Neural cell (in vitro differentiated cells): ENCODE data around the gene OBSL1. TPM values are rescaled to one million over a fixed set of nuclear protein-coding genes. Genes with fewer than 3 reads are reported as not detected.

Experiments
- H2AFZ ChIP-seq: fragments of 200-600, 300-800 bp; sonication (generic), shearing (Covaris generic); 2 replicates; pipeline ENCODE4 v1.6.0; 2014; ENCODE audit warnings: low read depth, mild to moderate bottlenecking, antibody characterized with exemption, low read length, moderate library complexity
- H3F3A ChIP-seq: fragments of 200-600 bp; shearing (Covaris generic); 2 replicates; pipeline ENCODE4 v1.6.1; 2016; ENCODE audit warnings: mild to moderate bottlenecking, moderate library complexity, mixed read lengths, antibody characterized with exemption, low read length; ENCODE audit not compliant: insufficient read depth, poor library complexity, severe bottlenecking
- H3K27ac ChIP-seq: fragments of 200-600, 300-800 bp; sonication (generic), shearing (Covaris generic); 2 replicates; pipeline ENCODE4 v1.5.1; 2014; ENCODE audit warnings: mild to moderate bottlenecking, low read length, moderate library complexity
- H3K27me3 ChIP-seq: fragments of 300-800, 200-600 bp; sonication (generic), shearing (Covaris generic); 2 replicates; pipeline ENCODE4 v1.6.0; 2014; ENCODE audit warnings: mild to moderate bottlenecking, low read depth, low read length, moderate library complexity; ENCODE audit not compliant: insufficient read depth
- H3K36me3 ChIP-seq: fragments of 300-800, 200-600 bp; sonication (generic), shearing (Covaris generic); 2 replicates; pipeline ENCODE4 v1.5.1; 2014; ENCODE audit warnings: mild to moderate bottlenecking, antibody characterized with exemption, low read length, moderate library complexity; ENCODE audit not compliant: insufficient read depth
- H3K4me2 ChIP-seq: fragments of 300-800, 200-600 bp; sonication (generic), shearing (Covaris generic); 2 replicates; pipeline ENCODE4 v1.6.0; 2014; ENCODE audit warnings: mild to moderate bottlenecking, low read length
- H3K4me3 ChIP-seq: fragments of 300-800, 200-600 bp; sonication (generic), shearing (Covaris generic); 2 replicates; pipeline ENCODE4 v1.5.1; 2014; ENCODE audit warnings: mild to moderate bottlenecking, low read length, moderate library complexity
- H3K79me2 ChIP-seq: fragments of 200-600 bp; shearing (Covaris generic); replicated peaks from 2 replicates; pipeline ENCODE4 v1.6.0; 2014; ENCODE audit warnings: mild to moderate bottlenecking, low read length, moderate library complexity; ENCODE audit not compliant: insufficient read depth
- H3K9ac ChIP-seq: fragments of 300-800, 200-600 bp; sonication (generic), shearing (Covaris generic); 2 replicates; pipeline ENCODE4 v1.6.1; 2016; ENCODE audit warnings: mild to moderate bottlenecking, low read length, mixed read lengths
- H3K9me2 ChIP-seq: fragments of 200-600 bp; shearing (Covaris generic); 2 replicates; pipeline ENCODE4 v1.6.1; 2016; ENCODE audit warnings: mild to moderate bottlenecking, low read length, mixed read lengths; ENCODE audit not compliant: insufficient read depth
- H3K9me3 ChIP-seq: fragments of 200-600, 300-800 bp; sonication (generic), shearing (Covaris generic); 2 replicates; pipeline ENCODE4 v1.6.1; 2016; ENCODE audit warnings: mild to moderate bottlenecking, mixed run types, low read length, moderate library complexity, mixed read lengths
- H4K20me1 ChIP-seq: fragments of 200-600 bp; shearing (Covaris generic); 2 replicates; pipeline ENCODE4 v1.6.1; 2016; ENCODE audit warnings: mild to moderate bottlenecking, mixed run types; ENCODE audit not compliant: insufficient read depth
- CTCF ChIP-seq: fragments of 450-650 bp; IDR thresholded peaks from 2 replicates; pipeline ENCODE4 v1.5.1; 2014; ENCODE audit warnings: antibody characterized with exemption, mild to moderate bottlenecking, moderate library complexity; ENCODE audit not compliant: poor library complexity, severe bottlenecking
- EP300 ChIP-seq: fragments of 450-650 bp; conservative IDR thresholded peaks from 2 replicates; pipeline ENCODE4 v1.6.1; 2014; ENCODE audit warnings: antibody characterized with exemption, mild to moderate bottlenecking, moderate library complexity; ENCODE audit not compliant: poor library complexity, severe bottlenecking
- EZH2 ChIP-seq: fragments of 200-600, 300-800 bp; shearing (Covaris generic), sonication (generic); IDR thresholded peaks from 2 replicates; pipeline ENCODE4 v1.6.1; 2014; ENCODE audit warnings: antibody characterized with exemption, low read length, borderline replicate concordance, mild to moderate bottlenecking; ENCODE audit not compliant: insufficient read depth, poor library complexity, severe bottlenecking
- MXI1 ChIP-seq: fragments of 450-650 bp; conservative IDR thresholded peaks from 2 replicates; pipeline ENCODE4 v1.6.1; 2014; ENCODE audit warnings: antibody characterized with exemption, mild to moderate bottlenecking; ENCODE audit not compliant: poor library complexity, severe bottlenecking
- POLR2AphosphoS5 ChIP-seq: IDR thresholded peaks from 2 replicates; pipeline ENCODE4 v1.6.1; 2012
- RAD21 ChIP-seq: fragments of 450-650 bp; conservative IDR thresholded peaks from 2 replicates; pipeline ENCODE4 v1.6.1; 2014; ENCODE audit warnings: antibody characterized with exemption, mild to moderate bottlenecking, moderate library complexity
- REST ChIP-seq: IDR thresholded peaks from 2 replicates; pipeline ENCODE4 v1.6.1; 2012; ENCODE audit warnings: borderline replicate concordance
- SMC3 ChIP-seq: fragments of 450-650 bp; conservative IDR thresholded peaks from 2 replicates; pipeline ENCODE4 v1.6.1; 2014; ENCODE audit warnings: antibody characterized with exemption, mild to moderate bottlenecking, moderate library complexity; ENCODE audit not compliant: poor library complexity
- TAF1 ChIP-seq: IDR thresholded peaks from 2 replicates; pipeline ENCODE4 v1.6.1; 2012; ENCODE audit warnings: low read depth
- polyA plus RNA-seq: library from polyadenylated mRNA; depleted of rRNA; stranded (reverse); fragments of >200 nt; gene quantifications from 2 replicates; pipeline ENCODE4 v1.2.3, GENCODE V29; 2014

The OBSL1 gene
- polyA plus RNA-seq, 1 donor from 2014 or later = 59.7 TPM

GRCh38 chr2:219545943-219546352, 25.4 kb downstream of the OBSL1 start:
- peaks cover 2% of the 10 kb centered on the region for H4K20me1 ChIP-seq
- no peak overlapping the region for H3K4me2 ChIP-seq
- H3K36me3 ChIP-seq = no peaks in the 10 kb centered on the region
- no peaks in the 10 kb centered on the region for H3K9me3 ChIP-seq
- H3K4me3 ChIP-seq = peak overlapping the region; percentile 90
- H3K79me2 ChIP-seq = peaks cover 17% of the 10 kb centered on the region
- no peaks in the 10 kb centered on the region for H3K27me3 ChIP-seq
- H3K9me2 ChIP-seq = no peaks in the 10 kb centered on the region
- H3K27ac ChIP-seq = no peak overlapping the region
- TF ChIP-seq SMC3 = no peak
- TF ChIP-seq REST = no peak
- TF ChIP-seq EZH2 = no peak
- TF ChIP-seq EP300 = no peak
- no peak for TF ChIP-seq TAF1
- no peak for TF ChIP-seq CTCF
- no peak for TF ChIP-seq POLR2AphosphoS5
- no peak for TF ChIP-seq MXI1
- no peak for TF ChIP-seq RAD21
- H3F3A ChIP-seq = no peaks in the 10 kb centered on the region
- H2AFZ ChIP-seq = no peak overlapping the region
- H3K9ac ChIP-seq = no peak overlapping the region

GRCh38 chr2:219545295-219545942, 25.9 kb downstream of the OBSL1 start:
- H3F3A ChIP-seq = no peaks in the 10 kb centered on the region
- peaks cover 17% of the 10 kb centered on the region for H3K79me2 ChIP-seq
- H2AFZ ChIP-seq = no peak overlapping the region
- H3K27ac ChIP-seq = no peak overlapping the region
- peak overlapping the region; percentile 97 for H3K9ac ChIP-seq
- H3K27me3 ChIP-seq = no peaks in the 10 kb centered on the region
- no peaks in the 10 kb centered on the region for H3K9me2 ChIP-seq
- TF ChIP-seq SMC3 (no peak), REST (no peak), RAD21 (no peak), TAF1 (no peak), CTCF (no peak), MXI1 (no peak), POLR2AphosphoS5 (no peak), EP300 (no peak), EZH2 (no peak)
- H3K4me3 ChIP-seq = peak overlapping the region; percentile 90
- H3K4me2 ChIP-seq = peak overlapping the region; percentile 90
- no peaks in the 10 kb centered on the region for H3K9me3 ChIP-seq
- H4K20me1 ChIP-seq = peaks cover 2% of the 10 kb centered on the region
- peaks cover 5% of the 10 kb centered on the region for H3K36me3 ChIP-seq
